ENCODE data around the gene EHBP1L1.

The EHBP1L1 gene

DNA sequence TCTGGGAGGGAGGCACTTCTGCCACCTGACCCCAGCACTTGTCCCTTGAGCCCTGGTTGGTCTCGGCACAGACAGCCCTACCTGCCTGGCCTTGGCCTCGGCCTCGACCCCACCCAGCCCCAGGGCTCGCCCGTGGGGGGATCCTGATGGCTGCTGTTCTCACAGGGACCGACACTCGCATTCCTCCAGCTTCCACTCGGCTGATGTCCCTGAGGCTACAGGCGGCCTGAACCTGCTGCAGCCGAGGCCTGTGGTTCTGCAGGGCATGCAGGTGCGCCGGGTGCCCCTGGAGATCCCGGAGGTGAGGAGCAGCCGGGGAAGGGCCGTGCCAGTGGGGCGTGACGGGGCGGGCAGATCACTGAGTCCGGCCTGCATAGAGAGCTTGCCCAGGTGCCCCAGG, 44.8 kb downstream of the EHBP1L1 start:
- H3K27me3 Mint-ChIP-seq = no peaks in the 10 kb centered on the region
- no peak for DNase-seq
- no peak overlapping the region for H3K4me3 Mint-ChIP-seq
- no peak overlapping the region for H3K27ac Mint-ChIP-seq
- H3K9me3 Mint-ChIP-seq = no peaks in the 10 kb centered on the region
- no peak for ATAC-seq
- peaks cover 55% of the 10 kb centered on the region for H3K4me1 Mint-ChIP-seq

DNA sequence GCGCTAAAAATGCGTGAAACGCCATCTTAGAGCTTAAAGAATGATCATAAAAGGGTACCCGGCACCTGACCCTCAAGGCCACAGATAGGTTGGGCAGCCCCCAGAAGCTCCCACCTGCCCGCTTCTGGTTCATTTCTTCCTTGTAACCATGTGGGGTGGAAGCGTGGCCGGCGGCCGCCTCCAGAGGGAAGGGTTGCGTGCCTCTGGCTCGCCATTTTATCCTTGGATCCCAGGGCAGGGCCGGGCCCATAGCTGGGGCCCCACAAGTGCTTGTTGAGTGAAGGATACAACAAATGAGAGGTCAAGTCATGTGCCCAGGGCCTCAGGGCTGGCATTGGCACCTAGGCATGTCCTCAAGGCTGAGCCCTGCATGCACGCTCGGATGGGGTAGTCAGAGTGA, 45.6 kb downstream of the EHBP1L1 start:
- DNase-seq = no peak
- H3K27me3 Mint-ChIP-seq = no peaks in the 10 kb centered on the region
- H3K4me1 Mint-ChIP-seq = peaks cover 60% of the 10 kb centered on the region
- H3K27ac Mint-ChIP-seq = no peak overlapping the region
- ATAC-seq = no peak
- no peak overlapping the region for H3K4me3 Mint-ChIP-seq
- no peaks in the 10 kb centered on the region for H3K9me3 Mint-ChIP-seq

DNA sequence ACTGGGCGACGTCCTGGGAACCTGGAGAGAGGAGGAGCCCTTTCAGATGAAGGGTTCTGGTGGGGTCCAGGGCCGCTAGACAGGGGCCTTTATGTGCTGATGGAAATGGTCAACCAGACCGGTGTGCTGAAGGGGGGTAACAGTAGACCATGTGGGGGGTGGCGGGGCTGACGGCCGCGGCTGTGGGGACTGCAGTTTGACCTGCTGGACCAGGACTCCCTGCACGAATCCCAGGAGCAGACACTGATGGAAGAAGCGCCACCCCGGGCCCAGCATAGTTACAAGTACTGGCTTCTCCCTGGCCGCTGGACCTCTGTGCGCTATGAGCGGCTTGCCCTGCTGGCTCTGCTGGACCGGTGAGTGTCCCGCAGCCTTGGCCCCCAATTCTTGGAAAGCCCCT, 46.2 kb downstream of the EHBP1L1 start:
- ATAC-seq (no peak), DNase-seq (no peak)
- Mint-ChIP-seq H3K27me3 (no peaks in the 10 kb centered on the region), H3K4me1 (peaks cover 55% of the 10 kb centered on the region), H3K27ac (no peak overlapping the region), H3K9me3 (no peaks in the 10 kb centered on the region), H3K4me3 (no peak overlapping the region)

DNA sequence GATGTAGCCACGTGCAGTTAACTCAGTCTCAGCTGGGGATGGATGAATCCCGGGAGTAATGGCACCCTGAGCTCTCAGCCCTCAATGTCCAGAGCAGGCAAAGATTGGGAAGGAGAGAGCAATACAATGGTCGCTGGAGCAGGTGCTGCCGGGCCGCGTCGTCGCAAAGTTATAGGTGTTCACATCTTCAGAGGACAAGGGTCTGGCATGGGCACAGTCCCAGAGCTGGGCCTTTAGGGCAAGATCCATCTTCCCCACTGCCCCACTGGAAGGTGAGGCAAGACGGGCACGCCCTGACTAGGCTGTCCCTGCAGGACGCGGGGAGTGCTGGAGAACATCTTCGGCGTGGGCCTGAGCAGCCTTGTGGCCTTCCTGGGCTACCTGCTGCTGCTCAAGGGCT, 47.3 kb downstream of the EHBP1L1 start:
- no peaks in the 10 kb centered on the region for H3K27me3 Mint-ChIP-seq
- DNase-seq (no peak), ATAC-seq (no peak)
- peaks cover 43% of the 10 kb centered on the region for H3K4me1 Mint-ChIP-seq
- H3K27ac Mint-ChIP-seq = peak overlapping the region in 1 of 2 donors; percentile 49
- no peaks in the 10 kb centered on the region for H3K9me3 Mint-ChIP-seq
- H3K4me3 Mint-ChIP-seq = no peak overlapping the region

GRCh38 chr11:65623852-65624616, 48.2 kb downstream of the EHBP1L1 start:
- H3K4me3 Mint-ChIP-seq = no peak overlapping the region
- H3K27me3 Mint-ChIP-seq = no peaks in the 10 kb centered on the region
- H3K27ac Mint-ChIP-seq = no peak overlapping the region

GRCh38 chr11:65624931-65625627, 49.2 kb downstream of the EHBP1L1 start:
- no peak for DNase-seq
- peaks cover 28% of the 10 kb centered on the region for H3K4me1 Mint-ChIP-seq
- no peak for ATAC-seq
- H3K4me3 Mint-ChIP-seq = no peak overlapping the region
- peak overlapping the region in 1 of 2 donors; percentile 37 for H3K27ac Mint-ChIP-seq
- H3K27me3 Mint-ChIP-seq = no peaks in the 10 kb centered on the region
- H3K9me3 Mint-ChIP-seq = no peaks in the 10 kb centered on the region

More at GRCh38 chr11:65623852-65624616, 48.2 kb downstream of the EHBP1L1 start:
- ATAC-seq = peak; percentile 19
- Mint-ChIP-seq H3K9me3 (no peaks in the 10 kb centered on the region), H3K4me1 (peaks cover 34% of the 10 kb centered on the region)
- DNase-seq = no peak

DNA sequence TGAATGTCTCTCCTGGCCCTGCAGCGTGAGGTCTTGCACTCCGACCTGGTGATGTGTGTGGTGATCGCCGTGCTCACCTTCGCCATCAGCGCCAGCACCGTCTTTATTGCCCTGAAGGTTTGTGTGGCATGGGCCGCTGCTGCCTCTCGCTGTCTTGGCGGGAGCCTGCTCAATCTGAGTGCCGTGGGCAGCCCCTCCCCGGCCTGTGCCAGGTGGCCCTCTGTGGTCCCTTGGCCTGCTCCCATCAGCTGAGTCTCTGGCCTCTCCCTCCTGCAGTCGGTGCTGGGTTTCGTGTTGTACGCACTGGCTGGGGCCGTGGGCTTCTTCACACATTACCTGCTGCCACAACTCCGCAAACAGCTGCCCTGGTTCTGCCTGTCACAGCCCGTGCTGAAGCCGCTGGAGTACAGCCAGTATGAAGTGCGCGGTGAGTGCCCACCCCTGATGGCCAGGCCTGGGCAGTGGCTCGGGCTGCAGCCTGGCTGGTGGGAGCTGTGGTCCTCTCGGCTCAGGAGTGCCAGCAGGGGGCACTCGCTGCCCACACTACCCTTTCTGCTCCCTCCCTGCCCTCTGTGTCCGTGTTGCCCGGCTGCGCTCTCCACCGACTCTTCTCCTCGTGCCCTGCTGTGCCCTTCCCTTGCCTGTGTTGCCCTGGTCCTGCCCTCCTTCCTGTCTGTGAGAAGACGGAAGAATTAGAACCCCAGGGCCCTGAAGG, 49.9 kb downstream of the EHBP1L1 start:
- Mint-ChIP-seq H3K27me3 (no peaks in the 10 kb centered on the region), H3K27ac (peak overlapping the region in 1 of 2 donors; percentile 64), H3K4me1 (peaks cover 28% of the 10 kb centered on the region), H3K4me3 (no peak overlapping the region), H3K9me3 (no peaks in the 10 kb centered on the region)
- peak; percentile 56 for DNase-seq
- peak; percentile 81 for ATAC-seq

GRCh38 chr11:65627202-65627601, 51.3 kb downstream of the EHBP1L1 start:
- ATAC-seq = no peak
- Mint-ChIP-seq H3K27ac (peak overlapping the region in 1 of 2 donors; percentile 22), H3K9me3 (no peaks in the 10 kb centered on the region), H3K4me3 (no peak overlapping the region), H3K27me3 (no peaks in the 10 kb centered on the region), H3K4me1 (peaks cover 15% of the 10 kb centered on the region)
- DNase-seq = no peak

- no peak overlapping the region for H3K4me3 Mint-ChIP-seq
- H3K4me1 Mint-ChIP-seq = peaks cover 28% of the 10 kb centered on the region
- no peak overlapping the region for H3K27ac Mint-ChIP-seq
- H3K27me3 Mint-ChIP-seq = no peaks in the 10 kb centered on the region
- no peaks in the 10 kb centered on the region for H3K9me3 Mint-ChIP-seq
- ATAC-seq (no peak), DNase-seq (no peak)
These were observed 53.7 kb downstream of the EHBP1L1 start for GRCh38 chr11:65629579-65629978.

- Mint-ChIP-seq H3K27ac (no peak overlapping the region), H3K27me3 (no peaks in the 10 kb centered on the region), H3K9me3 (no peaks in the 10 kb centered on the region), H3K4me1 (peaks cover 27% of the 10 kb centered on the region), H3K4me3 (no peak overlapping the region)
- ATAC-seq = no peak
- DNase-seq = no peak
These were observed 54.4 kb downstream of the EHBP1L1 start for GRCh38 chr11:65630215-65630614.

DNA sequence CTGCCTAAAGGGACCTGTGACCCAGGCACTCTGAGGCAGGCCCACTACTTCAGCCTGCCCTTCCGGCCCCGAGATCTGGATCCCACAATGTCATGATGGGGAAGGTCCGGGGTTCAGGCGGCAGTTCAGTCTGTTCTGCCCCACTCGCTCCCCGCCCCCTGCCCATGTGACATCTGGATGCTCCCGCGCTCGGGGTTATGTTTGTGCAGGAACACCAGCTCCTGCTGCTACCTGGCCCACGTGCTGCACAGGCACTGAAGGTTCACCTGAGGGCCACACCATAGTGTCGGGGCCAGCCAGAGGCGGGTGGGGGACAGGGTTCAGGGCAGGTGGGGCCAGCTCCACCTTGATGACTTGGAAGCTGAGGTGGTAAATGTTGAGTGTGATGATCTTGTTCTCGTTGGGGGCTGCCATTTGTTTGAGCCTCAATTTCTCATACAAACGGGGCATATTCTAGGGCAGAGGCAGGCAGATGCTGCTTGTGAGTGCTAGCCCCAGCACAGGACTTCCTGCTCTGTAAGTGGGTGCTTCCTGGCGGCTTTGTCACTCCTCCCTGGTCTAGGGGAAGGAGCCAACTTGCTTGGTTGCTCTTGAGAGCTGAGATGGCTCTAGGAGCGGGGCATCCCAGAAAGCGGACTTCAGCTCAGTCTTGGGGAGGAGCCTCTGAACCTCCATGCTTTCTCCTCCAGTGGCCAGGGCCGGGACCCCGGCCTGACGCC, 57.7 kb downstream of the EHBP1L1 start:
- peak overlapping the region in 1 of 2 donors; percentile 84 for H3K27ac Mint-ChIP-seq
- no peak overlapping the region for H3K4me3 Mint-ChIP-seq
- ATAC-seq = no peak
- DNase-seq = no peak
- no peaks in the 10 kb centered on the region for H3K9me3 Mint-ChIP-seq
- H3K4me1 Mint-ChIP-seq = peaks cover 37% of the 10 kb centered on the region
- H3K27me3 Mint-ChIP-seq = no peaks in the 10 kb centered on the region

- peak overlapping the region; percentile 69 to 84 for H3K27ac Mint-ChIP-seq
- DNase-seq (no peak), ATAC-seq (no peak)
- H3K4me1 Mint-ChIP-seq = peaks cover 42% of the 10 kb centered on the region
- no peaks in the 10 kb centered on the region for H3K27me3 Mint-ChIP-seq
- H3K9me3 Mint-ChIP-seq = no peaks in the 10 kb centered on the region
- H3K4me3 Mint-ChIP-seq = no peak overlapping the region
These were observed 58.2 kb downstream of the EHBP1L1 start for GRCh38 chr11:65634109-65634436.

DNA sequence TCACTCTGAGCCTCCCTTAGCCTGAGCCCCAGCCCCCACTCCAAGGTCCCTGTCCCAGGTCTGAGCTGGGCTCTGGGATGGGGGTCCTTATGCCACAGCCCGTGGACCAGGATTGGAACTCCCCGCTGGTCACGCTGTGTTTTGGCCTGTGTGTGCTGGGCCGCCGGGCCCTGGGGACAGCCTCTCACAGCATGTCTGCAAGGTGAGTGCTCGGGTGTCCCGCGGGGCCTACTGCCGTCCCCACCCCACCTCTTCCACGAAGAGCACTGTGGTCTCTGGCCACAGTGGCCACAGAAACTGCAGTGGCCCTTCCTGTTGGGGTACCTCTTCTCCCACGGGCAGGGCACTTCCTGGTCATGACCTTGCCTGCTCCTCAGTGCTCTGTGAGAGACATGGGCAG, 58.6 kb downstream of the EHBP1L1 start:
- peak overlapping the region in 1 of 2 donors; percentile 69 for H3K27ac Mint-ChIP-seq
- ATAC-seq (no peak), DNase-seq (no peak)
- H3K4me3 Mint-ChIP-seq = no peak overlapping the region
- no peaks in the 10 kb centered on the region for H3K9me3 Mint-ChIP-seq
- no peaks in the 10 kb centered on the region for H3K27me3 Mint-ChIP-seq
- peaks cover 46% of the 10 kb centered on the region for H3K4me1 Mint-ChIP-seq

DNA sequence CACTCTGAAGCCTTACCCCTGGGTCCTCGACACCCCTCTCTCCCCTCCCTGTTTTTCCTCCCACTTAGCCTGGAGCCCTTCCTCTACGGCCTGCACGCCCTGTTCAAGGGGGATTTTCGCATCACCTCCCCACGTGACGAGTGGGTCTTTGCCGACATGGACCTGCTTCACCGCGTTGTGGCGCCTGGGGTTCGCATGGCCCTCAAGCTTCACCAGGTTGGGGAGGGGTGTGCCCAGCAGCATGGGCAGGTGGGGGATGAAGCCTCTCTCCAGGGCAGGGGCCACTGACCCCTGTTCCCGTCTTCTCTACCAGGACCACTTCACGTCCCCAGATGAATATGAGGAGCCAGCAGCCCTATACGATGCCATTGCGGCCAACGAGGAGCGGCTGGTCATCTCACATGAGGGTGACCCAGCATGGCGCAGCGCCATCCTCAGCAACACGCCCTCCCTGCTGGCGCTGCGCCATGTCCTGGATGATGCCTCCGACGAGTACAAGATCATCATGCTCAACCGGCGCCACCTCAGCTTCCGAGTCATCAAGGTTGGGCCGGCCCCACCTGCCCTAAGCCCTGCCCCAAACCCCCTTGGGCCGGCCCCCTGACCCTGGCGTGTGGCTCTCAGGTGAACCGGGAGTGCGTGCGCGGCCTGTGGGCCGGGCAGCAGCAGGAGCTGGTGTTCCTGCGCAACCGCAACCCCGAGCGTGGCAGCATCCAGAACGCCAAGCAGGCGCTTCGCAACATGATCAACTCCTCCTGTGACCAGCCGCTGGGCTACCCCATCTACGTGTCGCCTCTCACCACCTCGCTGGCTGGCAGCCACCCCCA, 59.3 kb downstream of the EHBP1L1 start:
- ATAC-seq (no peak), DNase-seq (no peak)
- H3K4me3 Mint-ChIP-seq = no peak overlapping the region
- H3K4me1 Mint-ChIP-seq = peaks cover 53% of the 10 kb centered on the region
- H3K27me3 Mint-ChIP-seq = no peaks in the 10 kb centered on the region
- H3K27ac Mint-ChIP-seq = no peak overlapping the region
- H3K9me3 Mint-ChIP-seq = no peaks in the 10 kb centered on the region

Measured in stimulated activated naive CD8-positive, alpha-beta T cell treated with anti-CD3 and anti-CD28 coated beads, Interleukin-15, amount 100 ng/mL, for 72 hours (primary cell).